HUES64 (cell line): ENCODE results near the gene ERLIN1.

Experiments
- H3K27ac ChIP-seq: 2 replicates; pipeline ENCODE4 v1.7.0; 2013; ENCODE audit warnings: low read depth, low read length, inconsistent platforms
- H3K27me3 ChIP-seq: 2 replicates; pipeline ENCODE4 v1.6.1; 2013; ENCODE audit warnings: mild to moderate bottlenecking, low read length; ENCODE audit not compliant: insufficient read depth
- H3K36me3 ChIP-seq: 2 replicates; pipeline ENCODE4 v1.6.1; 2013; ENCODE audit warnings: mild to moderate bottlenecking, low read length; ENCODE audit not compliant: insufficient read depth
- H3K4me1 ChIP-seq: 2 replicates; pipeline ENCODE4 v1.6.1; 2013; ENCODE audit warnings: mild to moderate bottlenecking, low read length, moderate library complexity; ENCODE audit not compliant: insufficient read depth
- H3K4me3 ChIP-seq: 2 replicates; pipeline ENCODE4 v1.5.1; 2013; ENCODE audit warnings: mild to moderate bottlenecking, low read length, moderate library complexity
- H3K9ac ChIP-seq: 2 replicates; pipeline ENCODE4 v1.6.1; 2013; ENCODE audit warnings: mild to moderate bottlenecking, low read depth, low read length
- H3K9me3 ChIP-seq: 2 replicates; pipeline ENCODE4 v1.6.1; 2013; ENCODE audit warnings: low read depth, low read length; ENCODE audit not compliant: insufficient read depth
- WGBS: fragments of 150-250, 120-280 bp; methylation state at CpG from one replicate; pipeline ENCODE4 v1.1.7; 2013; ENCODE audit warnings: missing lambda C conversion rate; 5-methylcytosine and 5-hydroxymethylcytosine counted together

ERLIN1 gene

DNA sequence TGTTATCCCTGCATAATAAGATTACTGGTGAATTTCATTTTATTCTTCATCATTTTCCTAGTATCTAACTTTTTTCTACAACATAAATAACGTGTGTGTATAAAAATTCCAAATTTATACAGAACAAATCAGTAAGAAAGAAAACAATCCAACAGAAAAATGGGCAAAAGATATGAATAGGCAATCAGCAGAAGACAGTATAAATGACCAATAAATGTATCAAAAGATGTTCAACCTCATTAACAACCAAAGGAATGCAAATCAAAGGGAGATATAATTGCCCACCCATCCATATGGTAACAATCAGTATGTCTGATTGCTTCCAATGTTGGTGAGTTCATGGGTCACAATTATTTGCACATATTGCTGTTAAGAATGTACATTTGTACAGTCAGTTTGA lies 13.5 kb downstream of the ERLIN1 start:
- no peak overlapping the region for H3K4me3 ChIP-seq
- peaks cover 74% of the 10 kb centered on the region for H3K36me3 ChIP-seq
- no CpG with 5 or more reads among the region's 1 CpG for WGBS

DNA sequence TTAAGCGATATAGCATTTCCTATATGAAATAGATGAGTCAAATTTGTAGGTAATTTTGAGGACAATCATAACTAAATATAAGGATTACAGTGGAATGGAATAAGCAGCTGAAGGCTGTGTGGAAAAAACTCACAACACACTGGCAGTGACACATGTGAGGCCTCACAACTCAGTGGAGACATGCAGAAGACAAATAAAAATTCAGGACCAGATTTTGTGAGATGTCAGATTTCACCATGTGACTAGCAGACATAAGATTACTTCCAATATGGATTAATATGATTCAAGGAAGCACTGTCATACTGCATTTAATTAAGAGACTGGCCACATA lies 17.6 kb downstream of the ERLIN1 start:
- peaks cover 62% of the 10 kb centered on the region for H3K36me3 ChIP-seq

More for the DNA sequence above, 13.5 kb downstream of the ERLIN1 start:
- no peak overlapping the region for H3K27ac ChIP-seq
- H3K27me3 ChIP-seq, result no peaks in the 10 kb centered on the region
- H3K4me1 ChIP-seq, result no peaks in the 10 kb centered on the region
- no peaks in the 10 kb centered on the region for H3K9me3 ChIP-seq
- no peak overlapping the region for H3K9ac ChIP-seq

DNA sequence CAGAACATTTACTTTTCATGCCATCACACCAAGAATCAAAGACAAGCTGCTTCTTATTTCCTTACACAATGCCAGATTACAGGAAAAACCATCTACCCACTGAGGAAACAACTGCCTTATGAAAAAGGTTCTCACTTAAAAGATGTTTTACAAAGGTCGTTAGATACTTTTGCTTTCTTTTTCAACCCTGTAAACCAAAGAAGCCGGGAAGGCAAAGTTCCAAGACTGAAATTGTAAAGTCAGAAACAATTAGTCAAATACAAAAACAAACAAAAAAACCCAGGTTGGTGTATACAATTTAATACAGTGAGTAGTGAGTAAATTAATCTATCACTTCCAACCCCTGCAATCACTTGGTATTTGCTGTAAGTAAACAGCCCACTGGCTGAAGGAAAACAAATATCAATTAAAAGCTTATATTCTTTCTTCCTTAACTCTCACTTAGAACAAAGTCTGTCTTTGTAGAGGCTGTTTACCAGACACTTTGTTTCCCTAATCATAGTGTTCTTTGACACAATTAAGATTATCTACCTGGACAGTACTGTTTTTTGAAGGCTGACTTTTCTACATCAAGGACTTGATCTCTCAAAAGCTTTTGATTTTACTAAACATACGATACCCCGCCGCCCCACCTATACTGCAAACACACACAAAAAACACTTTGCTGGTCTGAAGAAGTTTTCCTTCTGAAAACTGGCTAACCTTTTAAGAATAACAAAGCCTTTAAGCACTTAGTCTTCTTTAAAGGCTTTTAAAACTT lies 18.1 kb downstream of the ERLIN1 start:
- Histone ChIP-seq H3K4me3 (no peak overlapping the region), H3K9me3 (no peaks in the 10 kb centered on the region), H3K36me3 (peaks cover 62% of the 10 kb centered on the region), H3K4me1 (no peaks in the 10 kb centered on the region), H3K27ac (no peak overlapping the region), H3K9ac (no peak overlapping the region), H3K27me3 (no peaks in the 10 kb centered on the region)
- WGBS, result 96% methylated on average over 5 of the region's 5 CpGs

More for the DNA sequence above, 17.6 kb downstream of the ERLIN1 start:
- H3K9me3 ChIP-seq, result no peaks in the 10 kb centered on the region
- H3K4me1 ChIP-seq, result no peaks in the 10 kb centered on the region
- no peak overlapping the region for H3K9ac ChIP-seq
- no CpG with 5 or more reads among the region's 1 CpG for WGBS
- no peak overlapping the region for H3K4me3 ChIP-seq
- H3K27me3 ChIP-seq, result no peaks in the 10 kb centered on the region
- H3K27ac ChIP-seq, result no peak overlapping the region

DNA sequence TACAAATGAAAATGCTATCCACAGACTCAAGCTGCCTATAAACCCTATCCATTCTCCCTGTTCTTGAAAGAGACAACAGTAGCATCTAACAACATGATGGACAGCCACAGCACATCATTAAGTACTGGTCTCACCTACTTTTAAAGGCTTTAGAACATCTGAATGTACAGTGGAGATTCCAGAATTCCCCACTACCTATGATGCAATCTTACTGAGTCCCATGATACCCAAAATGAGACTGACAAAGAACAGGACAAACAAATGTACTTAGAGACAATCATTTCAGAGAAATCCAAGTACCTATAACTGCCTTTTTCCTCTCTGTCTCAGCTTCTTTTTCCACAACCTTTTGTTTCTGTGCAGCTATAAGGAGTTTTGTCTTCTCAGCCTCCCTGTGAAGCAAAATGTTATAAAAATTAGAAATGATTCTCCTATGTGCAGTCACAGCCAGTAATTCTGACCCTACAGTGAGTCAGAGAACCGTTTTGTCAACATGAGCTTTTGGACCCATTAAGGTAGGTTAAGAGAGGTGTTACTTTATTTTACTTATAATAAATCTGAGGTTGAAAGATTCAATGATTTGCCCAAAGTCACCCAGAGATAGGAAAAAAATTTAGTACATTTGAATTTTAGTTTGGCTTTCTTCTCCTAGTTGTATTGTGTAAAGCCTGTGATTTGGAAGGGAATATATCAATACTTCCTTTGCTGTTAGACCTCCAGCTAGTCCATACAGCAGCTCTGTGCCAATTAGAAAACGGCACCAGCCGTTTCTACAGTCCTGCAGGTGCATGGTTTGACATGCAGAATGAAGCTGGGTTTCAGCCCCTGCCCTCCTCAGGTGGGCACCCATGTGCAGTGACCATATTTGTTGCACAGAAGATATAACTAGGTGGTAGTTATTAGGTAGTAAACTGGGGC lies 21.9 kb downstream of the ERLIN1 start:
- H3K4me3 ChIP-seq, result no peak overlapping the region
- H3K9ac ChIP-seq, result no peak overlapping the region
- H3K36me3 ChIP-seq, result peaks cover 64% of the 10 kb centered on the region
- WGBS, result 94% methylated on average over 3 of the region's 3 CpGs
- H3K27me3 ChIP-seq, result no peaks in the 10 kb centered on the region
- no peaks in the 10 kb centered on the region for H3K9me3 ChIP-seq
- no peak overlapping the region for H3K27ac ChIP-seq
- no peaks in the 10 kb centered on the region for H3K4me1 ChIP-seq

DNA sequence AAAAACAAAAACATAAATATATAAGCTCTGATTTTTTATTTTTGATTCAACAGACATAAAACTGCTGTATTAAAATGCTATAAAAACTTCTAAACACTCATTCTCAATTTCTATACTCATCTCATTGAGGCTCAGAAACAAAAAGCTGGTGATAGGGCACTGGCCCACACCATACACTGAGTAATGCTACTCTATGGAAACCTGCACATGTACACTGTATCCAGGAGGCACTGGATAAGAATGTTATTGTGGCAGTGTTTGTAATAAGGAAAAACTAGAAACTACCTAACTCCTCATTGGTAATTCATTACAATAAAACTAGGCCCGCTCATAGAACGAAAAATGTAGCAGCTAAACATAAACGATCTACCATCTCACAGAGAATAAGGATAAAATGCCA lies 23.1 kb downstream of the ERLIN1 start:
- no peaks in the 10 kb centered on the region for H3K4me1 ChIP-seq
- no peak overlapping the region for H3K4me3 ChIP-seq
- no peak overlapping the region for H3K27ac ChIP-seq
- no peaks in the 10 kb centered on the region for H3K9me3 ChIP-seq
- 100% methylated on average over 3 of the region's 3 CpGs for WGBS
- H3K27me3 ChIP-seq, result no peaks in the 10 kb centered on the region
- peaks cover 67% of the 10 kb centered on the region for H3K36me3 ChIP-seq
- no peak overlapping the region for H3K9ac ChIP-seq

DNA sequence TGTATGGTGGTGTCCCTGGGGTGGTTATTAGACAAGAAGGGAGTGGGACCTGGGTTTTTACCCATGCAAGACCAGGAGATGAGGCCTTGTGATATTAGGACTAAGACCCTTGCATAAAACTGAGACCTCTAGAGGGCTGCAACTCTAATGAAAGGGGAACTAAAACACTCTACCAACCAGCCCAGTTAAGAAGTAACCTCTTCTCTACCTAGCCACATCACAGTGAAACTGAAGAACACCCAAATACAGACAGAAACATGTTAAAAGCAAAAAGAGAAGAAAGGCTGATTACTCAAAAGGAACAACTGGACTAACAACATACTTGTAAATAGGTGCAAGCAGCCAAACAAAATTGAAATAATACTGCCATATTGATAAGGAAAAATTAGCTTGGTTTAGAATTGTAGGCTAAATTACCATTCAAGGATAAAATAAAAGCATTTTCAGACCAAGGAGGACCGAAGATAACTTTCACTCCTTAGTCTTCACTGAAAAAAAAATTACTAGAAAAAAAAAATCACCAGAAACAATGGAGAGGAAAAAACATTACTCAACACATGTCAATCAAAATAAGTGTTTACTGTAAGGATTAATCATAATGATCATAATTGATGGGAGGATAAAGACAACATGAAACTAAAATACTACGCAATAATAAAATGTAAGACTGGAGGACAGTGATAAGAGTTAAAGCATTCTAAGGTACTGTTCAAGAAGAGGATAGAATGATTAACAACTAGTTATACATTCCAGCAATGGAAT lies 27.6 kb downstream of the ERLIN1 start:
- WGBS, result 94% methylated on average over 2 of the region's 2 CpGs
- Histone ChIP-seq H3K27ac (no peak overlapping the region), H3K9me3 (no peaks in the 10 kb centered on the region), H3K4me1 (no peaks in the 10 kb centered on the region), H3K36me3 (peaks cover 73% of the 10 kb centered on the region), H3K4me3 (no peak overlapping the region), H3K9ac (no peak overlapping the region), H3K27me3 (no peaks in the 10 kb centered on the region)

DNA sequence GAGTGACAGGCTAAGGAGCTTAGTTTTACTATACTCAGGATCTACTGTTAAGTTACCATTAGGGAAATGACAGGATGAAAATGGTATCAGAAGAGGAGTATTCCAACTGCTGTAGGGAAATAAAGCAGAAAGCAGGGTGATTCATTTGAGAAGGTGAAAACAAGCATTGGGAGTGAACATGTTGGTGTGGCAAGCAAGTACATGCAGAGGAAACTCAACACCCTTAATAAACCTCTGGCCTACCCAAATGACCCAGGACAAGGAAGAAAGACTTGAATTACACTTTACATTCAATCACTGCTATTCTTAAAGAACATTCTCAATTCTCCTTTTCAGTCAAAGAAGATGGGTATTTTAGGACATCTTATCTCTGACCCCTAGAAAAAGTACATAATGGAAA lies 28.7 kb downstream of the ERLIN1 start:
- H3K36me3 ChIP-seq, result peaks cover 72% of the 10 kb centered on the region
- H3K4me1 ChIP-seq, result no peaks in the 10 kb centered on the region
- H3K9me3 ChIP-seq, result no peaks in the 10 kb centered on the region
- H3K27ac ChIP-seq, result no peak overlapping the region
- no peaks in the 10 kb centered on the region for H3K27me3 ChIP-seq
- no peak overlapping the region for H3K9ac ChIP-seq
- no peak overlapping the region for H3K4me3 ChIP-seq

DNA sequence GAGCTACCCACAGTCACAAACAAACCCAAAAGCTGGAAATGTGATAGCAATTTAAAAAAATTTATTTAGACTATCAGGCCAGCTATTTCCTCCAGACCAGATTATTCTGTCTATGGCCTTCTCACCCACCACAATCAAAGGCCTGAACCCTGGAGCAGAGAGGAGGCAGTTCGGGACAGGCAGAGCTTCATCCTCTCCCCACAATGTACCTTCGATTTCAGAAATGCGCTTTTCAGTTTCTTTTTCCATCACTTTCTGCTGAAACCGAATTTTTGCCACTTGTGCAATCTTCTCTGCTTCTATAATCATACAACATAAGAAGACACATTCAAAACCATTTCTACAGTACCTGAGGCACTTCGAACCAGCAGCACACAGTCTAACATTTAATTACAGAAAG lies 29.9 kb downstream of the ERLIN1 start:
- Histone ChIP-seq H3K4me1 (no peaks in the 10 kb centered on the region), H3K27ac (no peak overlapping the region), H3K4me3 (no peak overlapping the region), H3K9me3 (no peaks in the 10 kb centered on the region), H3K36me3 (peaks cover 73% of the 10 kb centered on the region), H3K9ac (no peak overlapping the region), H3K27me3 (no peaks in the 10 kb centered on the region)
- WGBS, result 96% methylated on average over 5 of the region's 5 CpGs

DNA sequence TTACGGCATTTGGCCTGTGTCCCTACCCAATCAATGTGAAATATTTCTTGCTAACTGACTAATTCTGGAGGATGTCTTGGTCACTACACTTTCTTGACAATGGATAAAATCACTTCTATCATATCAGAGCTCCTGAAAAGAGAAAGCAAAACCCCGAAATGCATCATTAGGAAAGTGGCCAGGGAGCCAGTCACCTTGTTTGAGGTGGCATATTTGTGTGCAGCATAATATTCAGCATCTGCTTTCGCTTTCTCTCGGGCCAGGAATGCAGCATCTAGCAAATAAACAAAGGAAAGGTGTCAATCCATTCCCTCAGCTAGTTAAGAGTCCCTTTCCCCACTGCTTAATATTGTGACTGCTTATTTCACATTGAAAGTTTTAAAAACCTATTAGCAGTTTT lies 31.2 kb downstream of the ERLIN1 start:
- Histone ChIP-seq H3K9me3 (no peaks in the 10 kb centered on the region), H3K27ac (no peak overlapping the region), H3K27me3 (no peaks in the 10 kb centered on the region), H3K9ac (no peak overlapping the region), H3K36me3 (peaks cover 75% of the 10 kb centered on the region), H3K4me1 (no peaks in the 10 kb centered on the region), H3K4me3 (no peak overlapping the region)
- WGBS, result 99% methylated on average over 4 of the region's 4 CpGs

DNA sequence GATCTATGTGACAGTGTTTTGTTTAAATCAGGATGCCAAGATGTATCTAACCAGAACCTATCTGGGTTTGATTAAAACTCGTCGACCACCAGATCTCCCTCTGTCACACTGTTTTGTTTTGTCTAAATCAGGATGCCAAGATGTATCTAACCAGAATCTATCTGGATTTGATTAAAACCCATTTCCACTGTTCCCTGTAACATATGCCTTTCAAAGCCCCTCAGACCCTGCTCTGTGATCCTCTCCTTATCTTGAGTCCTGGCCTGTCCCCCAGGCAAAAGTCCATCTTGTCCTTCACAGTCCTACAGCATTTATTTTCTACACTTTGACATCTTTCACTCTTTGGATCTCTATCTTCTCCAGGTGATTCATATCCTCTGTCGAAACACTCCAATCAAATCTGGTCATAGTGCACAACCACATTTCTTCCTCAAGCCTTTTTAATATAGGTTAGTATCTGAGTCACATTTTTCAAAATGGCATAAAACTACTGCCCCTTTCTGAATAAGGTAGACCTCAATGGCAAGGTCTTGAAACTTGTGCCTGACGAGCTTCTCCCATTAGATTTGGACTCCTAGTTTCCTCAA lies 32.5 kb downstream of the ERLIN1 start:
- Histone ChIP-seq H3K27me3 (no peaks in the 10 kb centered on the region), H3K9me3 (no peaks in the 10 kb centered on the region), H3K9ac (no peak overlapping the region), H3K4me3 (no peak overlapping the region), H3K27ac (no peak overlapping the region), H3K4me1 (peaks cover 9% of the 10 kb centered on the region; the same call in 1 of the 2 replicates), H3K36me3 (peaks cover 68% of the 10 kb centered on the region)
- 92% methylated on average over 4 of the region's 4 CpGs for WGBS
